Activated CD4-positive, CD25-positive, alpha-beta regulatory T cell treated with anti-CD3 and anti-CD28 coated beads, Interleukin-2, amount 50 U/mL, for 72 hours (primary cell): ENCODE results near the gene PPP1R12C.

Source experiments
- DNase-seq: peaks from one replicate; pipeline ENCODE4 v3.0.0; 2021

PPP1R12C gene

DNA sequence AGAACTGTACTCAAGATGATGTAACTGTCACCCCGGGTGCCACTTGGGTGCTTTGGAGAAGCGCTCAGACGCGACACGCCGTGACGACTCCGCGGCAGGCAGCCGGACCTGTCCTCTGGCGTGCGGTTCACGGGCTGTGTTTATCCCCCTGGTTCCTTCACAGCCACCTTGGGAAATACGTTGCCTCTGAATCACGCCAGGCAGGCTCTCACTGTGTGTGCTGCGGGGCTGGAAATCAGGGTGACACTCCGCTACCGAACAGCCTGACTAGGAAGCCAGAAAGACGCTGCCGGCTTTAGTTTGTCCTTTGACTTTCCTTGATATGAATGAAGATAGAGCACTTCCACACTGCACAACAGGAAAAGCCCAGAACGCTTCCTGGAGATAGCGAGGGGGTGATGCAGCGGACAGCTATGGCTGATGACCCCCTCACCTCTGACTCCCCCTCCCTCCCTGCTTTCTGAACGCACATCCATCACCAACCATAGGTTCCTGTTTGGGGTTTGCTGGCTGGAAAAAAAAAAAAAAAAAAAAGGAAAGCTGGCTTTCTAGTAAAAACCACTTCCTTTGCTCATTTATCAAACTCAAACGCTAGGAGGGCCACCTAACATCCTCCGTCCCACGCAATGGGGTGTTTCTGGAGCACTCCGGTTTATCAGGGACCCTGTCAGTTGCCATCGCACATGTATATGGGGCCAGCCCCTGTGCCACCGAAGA is 75.7 kb downstream of the PPP1R12C start:
- DNase-seq = no peak

GRCh38 chr19:55041244-55041626 is 76.2 kb downstream of the PPP1R12C start:
- no peak for DNase-seq
